Stimulated activated CD4-positive, alpha-beta T cell treated with anti-CD3 and anti-CD28 coated beads, Interleukin-1b, Interleukin-23, amount 100 ng/mL, for 24 hours (primary cell): Measurements from ENCODE around the gene DENND4A.

ENCODE experiments used
- DNase-seq, 4 experiments: peaks; one replicate each; pipeline ENCODE4 v3.0.0-alpha.2; 2020; ENCODE audit warnings: low read depth in 4 of 4, low spot score in 1 of 4

The DENND4A gene

DNA sequence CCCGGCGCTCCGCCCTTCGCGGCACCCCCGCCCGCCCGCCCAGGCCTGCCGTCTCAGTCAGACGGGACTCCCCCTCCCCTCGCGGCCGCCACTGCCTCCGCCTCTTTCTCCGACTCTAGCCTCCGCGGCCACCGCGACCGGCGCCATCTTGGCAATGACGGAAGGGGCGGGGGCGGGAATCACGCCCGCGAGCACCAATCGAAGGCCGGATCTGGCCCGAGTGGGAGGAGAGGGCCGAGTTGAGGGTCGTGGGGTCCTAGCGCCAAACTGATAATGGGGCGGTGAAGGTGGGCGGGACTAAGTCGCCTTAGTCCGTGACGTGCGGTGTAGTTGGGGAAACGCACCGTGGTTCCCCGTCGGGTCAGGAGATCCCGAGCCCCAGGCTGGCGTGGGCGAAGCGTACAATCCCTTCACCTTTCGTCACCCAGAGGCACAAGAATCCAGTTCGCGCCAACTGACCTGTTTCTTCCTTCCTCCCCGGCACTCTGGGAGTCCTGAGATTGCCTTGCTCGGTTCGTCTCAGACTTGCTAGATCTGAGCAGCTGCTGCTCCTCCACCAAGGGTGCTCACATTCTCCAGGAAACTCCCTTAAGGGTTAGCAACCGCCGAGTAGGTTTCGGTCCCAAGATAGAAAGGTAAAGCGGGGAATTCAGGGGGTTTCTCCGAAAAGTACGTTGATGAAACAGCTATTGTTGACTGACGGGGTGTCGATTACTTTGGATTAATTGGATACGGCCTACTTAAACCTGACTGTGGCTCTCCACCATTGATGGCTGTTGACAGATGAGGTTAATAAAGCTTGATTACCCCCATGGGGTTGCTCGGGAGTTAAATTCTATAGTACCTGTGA is at the start of gene DENND4A:
Gene DENND4A, minus strand, starts transcription at position 156 of the 850 bp plus-strand sequence. CDS start 35,843 bp downstream, outside the sequence.
- DNase-seq: peak; percentile 92 to 98 (median 96)

DNA sequence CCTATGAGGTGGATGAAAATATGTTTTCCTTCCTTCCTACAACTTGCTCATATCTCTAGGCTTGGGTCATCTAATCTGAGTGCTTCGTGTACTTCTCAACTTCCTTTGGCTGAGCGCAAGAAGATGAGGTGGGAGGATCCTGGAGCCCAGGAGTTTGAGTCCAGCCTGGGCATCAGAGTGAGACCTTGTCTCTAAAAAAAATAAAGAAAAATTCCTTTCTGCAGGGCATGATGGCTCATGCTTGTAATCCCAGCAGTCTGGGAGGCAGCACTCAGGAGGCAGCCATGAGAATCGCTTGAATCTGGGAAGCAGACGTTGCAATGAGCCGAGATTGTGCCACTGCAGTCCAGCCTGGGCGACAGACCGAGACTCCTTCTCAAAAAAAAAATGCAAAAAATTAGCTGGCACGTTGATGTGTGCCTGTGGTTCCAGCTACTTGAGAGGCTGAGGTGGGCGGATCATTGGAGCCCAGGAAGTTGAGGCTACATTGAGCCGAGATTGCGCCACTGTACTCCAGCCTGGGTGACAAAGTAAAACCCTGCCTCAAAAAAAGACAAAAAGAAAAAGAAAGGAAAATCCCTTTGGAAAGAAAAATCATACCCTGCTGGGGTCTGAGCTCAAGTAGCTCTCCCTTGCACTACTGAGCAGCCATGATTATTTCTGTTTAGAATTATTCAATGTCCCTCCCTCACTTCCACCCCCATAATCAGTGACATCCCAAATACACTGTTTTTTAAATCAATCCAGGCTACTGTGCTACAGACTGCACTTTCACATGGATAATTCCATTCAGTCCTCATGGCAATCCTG is 49.2 kb upstream of the DENND4A start:
- DNase-seq: no peak

- no peak for DNase-seq
These were observed 47.9 kb upstream of the DENND4A start for GRCh38 chr15:65839985-65840384.

GRCh38 chr15:65839354-65839901 is 47.3 kb upstream of the DENND4A start:
- no peak for DNase-seq

DNA sequence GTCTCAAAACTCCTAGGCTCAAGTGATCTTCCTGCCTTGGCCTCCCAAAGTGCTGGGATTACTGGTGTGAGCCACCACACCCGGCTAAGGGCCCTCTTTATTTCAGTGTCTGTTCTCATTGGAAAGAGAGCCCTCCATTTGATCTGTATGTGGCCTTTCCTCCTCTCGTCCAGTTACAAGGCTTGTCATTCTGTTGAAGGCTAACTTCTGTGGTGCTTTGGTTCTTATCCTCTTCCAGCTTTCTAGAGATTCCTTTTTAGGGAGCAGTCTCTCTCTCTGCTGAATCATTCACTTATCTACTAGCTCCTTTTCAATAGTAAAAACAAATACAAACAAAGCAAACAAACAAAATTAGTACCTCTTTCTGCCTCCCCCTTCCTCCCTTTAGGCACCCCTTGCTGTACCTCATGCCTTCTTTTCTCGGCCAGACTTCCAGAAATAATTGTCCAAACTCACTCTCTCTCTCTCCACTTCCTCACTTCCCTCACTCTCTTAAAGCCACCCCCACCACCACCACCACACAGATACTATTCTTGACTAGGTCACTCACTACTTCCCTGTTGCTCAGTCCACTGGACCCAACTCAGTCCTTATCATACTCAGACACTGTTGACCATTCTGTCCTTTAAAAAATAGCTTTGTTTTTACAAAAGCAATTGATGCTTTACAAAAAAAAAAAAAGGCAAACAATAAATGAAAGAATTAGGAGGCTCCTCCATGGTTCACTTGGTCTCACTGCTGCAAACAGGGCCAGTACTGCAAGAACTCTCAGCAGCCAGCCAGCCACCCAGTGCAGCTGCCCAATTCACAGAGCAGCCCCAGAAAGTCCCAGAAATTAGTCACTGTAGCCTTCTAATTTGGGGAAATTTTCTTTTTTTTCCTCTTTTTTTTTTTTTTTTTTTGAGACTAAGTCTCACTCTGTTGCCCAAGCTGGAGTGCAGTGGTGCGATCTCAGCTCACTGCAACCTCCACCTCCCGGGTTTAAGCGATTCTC is 45.5 kb upstream of the DENND4A start:
- no peak for DNase-seq

GRCh38 chr15:65836665-65837064 is 44.6 kb upstream of the DENND4A start:
- no peak for DNase-seq

- DNase-seq: no peak
These were observed 43.4 kb upstream of the DENND4A start for GRCh38 chr15:65835447-65835846.

- DNase-seq: no peak
These were observed 42.6 kb upstream of the DENND4A start for GRCh38 chr15:65834603-65835282.

GRCh38 chr15:65833501-65834205 is 41.6 kb upstream of the DENND4A start:
- DNase-seq: peak in 1 of 4 experiments; percentile 18

DNA sequence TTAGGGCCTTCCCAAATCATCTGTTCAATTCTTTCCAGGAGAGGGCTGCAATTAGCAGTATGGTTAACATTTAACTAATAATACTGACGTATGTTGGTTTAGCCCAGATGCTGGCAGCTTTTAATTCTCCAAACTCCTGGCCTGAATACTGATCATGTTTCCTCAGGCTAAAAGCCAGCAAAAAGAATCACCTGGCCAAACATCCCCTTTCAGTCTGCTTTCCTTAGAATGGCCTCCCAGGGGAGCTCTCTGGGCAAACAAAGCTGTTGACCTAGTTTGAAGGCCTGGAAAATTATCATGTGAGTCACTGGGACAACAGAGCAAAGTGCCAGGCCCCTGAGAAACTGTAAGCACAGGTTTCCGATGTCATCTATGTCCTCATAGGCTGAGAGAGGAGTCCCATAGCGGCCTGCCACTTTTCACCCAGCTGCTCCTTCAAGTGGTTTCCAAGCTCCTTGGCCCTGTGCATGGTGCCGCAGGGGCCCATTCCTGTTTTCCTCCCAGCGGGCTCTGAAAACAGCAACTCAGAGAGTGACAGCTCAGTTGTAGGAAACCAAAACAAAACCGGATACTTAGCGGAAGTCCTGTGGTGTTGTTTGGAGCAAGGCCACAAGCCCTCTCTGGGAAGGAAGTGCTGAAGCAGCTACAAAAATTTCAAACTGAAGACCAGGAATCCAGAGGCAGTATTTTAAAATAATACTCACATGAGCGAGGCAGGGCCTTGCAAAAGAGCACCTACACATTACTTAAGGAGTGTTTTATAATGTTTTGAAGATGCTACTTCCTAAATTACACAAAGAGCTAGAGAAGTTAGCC is 40.7 kb upstream of the DENND4A start:
- DNase-seq: peak in 1 of 4 experiments; percentile 16

GRCh38 chr15:65829130-65829764 is 37.2 kb upstream of the DENND4A start:
- no peak for DNase-seq

DNA sequence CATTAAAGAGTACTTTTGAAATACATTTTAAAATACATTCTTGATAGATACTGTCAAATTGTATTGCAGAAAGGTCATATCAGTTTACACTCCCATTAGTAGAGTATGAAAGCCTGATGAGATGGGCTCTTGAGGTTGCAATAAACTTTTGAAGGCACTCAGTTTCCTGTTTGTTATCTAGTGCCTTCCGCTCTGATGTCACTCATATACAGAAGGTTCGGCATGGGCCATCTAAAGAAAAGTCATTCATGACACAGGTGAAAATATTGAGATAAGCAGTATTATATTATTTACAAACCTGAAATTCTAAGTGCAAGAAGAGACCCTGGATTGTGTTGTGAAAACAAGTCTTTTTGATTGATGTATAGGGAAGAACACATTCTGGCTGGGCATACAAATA is 36.5 kb upstream of the DENND4A start:
- DNase-seq: no peak

DNA sequence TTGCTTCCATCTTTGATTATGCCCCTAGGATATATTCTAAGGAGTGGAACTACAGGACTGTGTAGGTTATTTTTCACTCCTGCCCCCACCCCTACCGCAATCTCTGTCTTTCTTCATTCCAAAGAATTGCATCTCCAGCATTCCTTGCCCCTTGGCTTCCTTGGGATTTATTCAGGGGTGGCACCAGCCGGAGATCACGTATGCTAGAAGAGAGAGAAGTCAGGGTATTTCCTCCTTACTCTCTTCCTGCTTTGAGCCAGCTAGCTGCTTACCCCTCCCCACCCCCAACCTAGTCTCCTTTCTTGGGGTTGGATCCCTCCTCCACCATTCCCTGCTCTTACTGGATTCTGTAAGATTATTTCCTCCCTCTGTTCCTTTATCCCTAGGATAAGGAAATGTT is 35.0 kb upstream of the DENND4A start:
- DNase-seq: no peak

GRCh38 chr15:65824941-65825544 is 33.0 kb upstream of the DENND4A start:
- no peak for DNase-seq

DNA sequence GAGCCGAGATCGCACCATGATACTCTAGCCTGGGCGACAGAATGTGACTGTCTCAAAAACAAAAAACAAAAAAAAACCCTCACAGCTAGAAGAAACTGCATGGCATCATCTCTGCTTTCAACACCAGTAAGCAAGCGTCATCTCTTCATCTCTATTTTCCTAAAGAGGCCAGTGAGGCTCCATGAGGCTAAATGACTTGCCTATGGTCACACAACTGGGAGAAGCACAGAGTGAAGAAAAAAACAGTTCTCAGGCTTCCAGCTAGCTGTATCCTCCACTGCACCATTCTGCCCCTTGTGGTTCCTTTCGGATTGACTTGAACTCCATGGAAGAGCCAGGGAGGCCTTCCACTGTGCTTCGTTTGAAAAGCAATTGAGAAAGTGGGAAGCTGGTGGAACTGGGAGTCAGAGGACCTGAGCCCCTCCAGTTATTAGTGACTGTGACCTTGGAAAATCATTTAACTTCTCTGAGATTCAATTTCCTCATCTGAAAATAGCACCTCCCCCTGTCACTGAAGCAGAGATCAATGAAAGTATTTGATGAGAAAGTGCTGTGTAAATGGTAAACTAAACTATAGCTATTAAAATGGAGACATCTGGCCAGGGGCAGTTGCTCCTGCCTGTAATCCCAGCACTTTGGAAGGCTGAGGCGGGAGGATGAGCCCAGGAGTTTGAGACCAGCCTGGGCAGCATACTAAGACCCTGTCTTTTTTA is 32.1 kb upstream of the DENND4A start:
- no peak for DNase-seq

DNA sequence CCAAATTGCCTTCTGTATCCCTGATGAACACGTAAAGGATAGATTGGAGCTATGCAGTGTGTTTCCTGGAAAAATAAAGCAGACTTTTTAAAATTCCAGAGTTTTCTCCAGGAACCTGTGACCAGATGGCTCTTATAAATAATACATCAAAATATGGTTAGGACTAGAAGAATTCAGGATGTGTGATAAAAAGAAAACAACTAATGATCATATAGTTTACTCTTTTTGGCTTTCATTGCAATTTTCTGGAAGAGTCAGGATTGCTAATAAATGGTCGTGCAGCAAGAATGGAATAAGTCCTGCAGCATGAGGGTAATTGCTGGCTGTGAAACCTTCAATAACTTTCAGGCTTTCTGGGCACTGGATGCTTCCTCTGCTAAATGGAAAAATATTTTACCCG is 30.2 kb upstream of the DENND4A start:
- DNase-seq: no peak

DNA sequence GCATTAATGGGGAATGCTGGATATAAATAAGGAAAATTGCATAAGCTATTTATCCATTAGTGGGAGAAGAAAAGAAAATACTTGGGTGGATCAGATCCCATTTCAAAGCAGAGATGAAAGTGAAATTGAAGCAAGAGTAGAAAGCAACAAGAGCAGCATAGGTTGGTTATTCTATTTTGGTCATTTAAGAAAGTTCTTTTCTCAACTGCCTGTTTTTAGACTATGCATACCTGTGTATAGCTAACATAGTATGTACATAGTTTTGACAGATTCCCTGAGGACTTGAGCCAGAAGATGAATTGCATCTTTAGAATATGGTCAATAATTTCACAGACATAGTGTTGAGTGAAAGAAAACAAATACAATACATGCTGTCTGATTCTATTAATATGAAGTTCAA is 29.0 kb upstream of the DENND4A start:
- DNase-seq: no peak
